NT2/D1 (cell line): Measurements from ENCODE around the gene FBXL7.

Experiments used
- DNase-seq: peaks from one replicate; pipeline ENCODE4 v3.0.0-alpha.2; 2011; ENCODE audit warnings: low read depth, low spot score
- H3K27me3 ChIP-seq: 2 replicates; pipeline ENCODE4 v1.6.0; 2011; ENCODE audit warnings: mild to moderate bottlenecking; ENCODE audit not compliant: insufficient read length, insufficient read depth
- H3K36me3 ChIP-seq: 2 replicates; pipeline ENCODE4 v1.6.1; 2011; ENCODE audit warnings: mild to moderate bottlenecking, low read length, mixed read lengths; ENCODE audit not compliant: insufficient read depth, insufficient read length
- H3K4me1 ChIP-seq: 2 replicates; pipeline ENCODE4 v1.5.1; 2011; ENCODE audit not compliant: insufficient read depth, insufficient read length
- H3K4me3 ChIP-seq: 2 replicates; pipeline ENCODE4 v1.5.1; 2011; ENCODE audit warnings: low read depth; ENCODE audit not compliant: insufficient read length
- H3K9ac ChIP-seq: 2 replicates; pipeline ENCODE4 v1.6.0; 2011; ENCODE audit warnings: low read depth; ENCODE audit not compliant: insufficient read length
- H3K9me3 ChIP-seq: 2 replicates; pipeline ENCODE4 v1.5.1; 2011; ENCODE audit warnings: mild to moderate bottlenecking, low read length; ENCODE audit not compliant: insufficient read depth
- SUZ12 ChIP-seq: IDR thresholded peaks from 2 replicates; pipeline ENCODE4 v1.6.1; 2011; ENCODE audit not compliant: insufficient read length, insufficient read depth; ENCODE audit errors: extremely low read depth
- YY1 ChIP-seq: IDR thresholded peaks from 2 replicates; pipeline ENCODE4 v1.6.1; 2011; ENCODE audit not compliant: insufficient read length, insufficient read depth
- ZNF274 ChIP-seq: IDR thresholded peaks from 2 replicates; pipeline ENCODE4 v1.6.1; 2011; ENCODE audit warnings: mild to moderate bottlenecking, low read depth, low read length

FBXL7 gene

DNA sequence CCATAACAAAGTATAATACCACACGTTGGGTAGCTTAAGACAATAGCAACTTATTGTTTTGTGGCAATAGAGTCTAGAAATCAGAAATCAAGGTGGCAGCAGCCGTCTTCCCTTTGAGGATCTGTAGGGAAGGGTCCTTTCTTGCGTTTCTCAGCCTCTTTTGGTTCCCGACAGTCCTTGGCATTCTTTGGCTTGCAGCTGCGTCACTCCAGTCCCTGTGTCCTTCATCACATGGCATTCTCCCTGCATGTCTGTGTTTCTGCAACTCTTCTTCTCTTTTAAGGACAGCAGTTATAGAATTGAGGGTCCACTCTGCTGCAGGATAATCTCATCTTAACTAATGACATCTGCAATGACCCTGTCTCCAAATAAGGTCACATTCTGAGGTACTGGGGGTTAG is 140.1 kb downstream of the FBXL7 start:
- Histone ChIP-seq H3K4me3 (no peak overlapping the region), H3K4me1 (no peaks in the 10 kb centered on the region), H3K27me3 (no peaks in the 10 kb centered on the region), H3K36me3 (no peaks in the 10 kb centered on the region), H3K9ac (no peak overlapping the region), H3K9me3 (no peaks in the 10 kb centered on the region)
- no peak for DNase-seq
- TF ChIP-seq SUZ12, result no peak

DNA sequence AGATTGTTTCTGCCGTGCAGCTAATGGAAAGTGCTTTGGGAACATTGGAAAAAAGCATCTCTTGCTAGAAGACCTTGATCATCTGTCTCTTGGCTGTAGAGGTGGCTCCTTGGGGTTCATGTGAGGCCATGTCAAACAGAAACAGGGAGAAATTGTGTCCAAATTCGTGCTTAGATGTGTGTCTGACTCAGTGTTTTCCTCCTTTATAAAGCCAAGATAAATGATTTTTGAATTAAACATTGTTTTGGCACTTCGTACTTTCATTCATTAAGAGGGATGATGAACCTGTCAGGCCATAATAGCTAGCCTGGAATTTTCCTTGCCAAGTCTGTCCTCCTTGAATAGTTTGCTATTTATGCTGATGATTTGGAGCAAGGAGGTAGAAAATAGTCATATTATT is 143.8 kb downstream of the FBXL7 start:
- no peaks in the 10 kb centered on the region for H3K27me3 ChIP-seq
- H3K9ac ChIP-seq, result no peak overlapping the region
- no peaks in the 10 kb centered on the region for H3K9me3 ChIP-seq
- H3K4me3 ChIP-seq, result no peak overlapping the region
- no peak for DNase-seq
- no peaks in the 10 kb centered on the region for H3K4me1 ChIP-seq
- TF ChIP-seq ZNF274, result no peak
- TF ChIP-seq YY1, result no peak
- no peak for TF ChIP-seq SUZ12
- no peaks in the 10 kb centered on the region for H3K36me3 ChIP-seq

DNA sequence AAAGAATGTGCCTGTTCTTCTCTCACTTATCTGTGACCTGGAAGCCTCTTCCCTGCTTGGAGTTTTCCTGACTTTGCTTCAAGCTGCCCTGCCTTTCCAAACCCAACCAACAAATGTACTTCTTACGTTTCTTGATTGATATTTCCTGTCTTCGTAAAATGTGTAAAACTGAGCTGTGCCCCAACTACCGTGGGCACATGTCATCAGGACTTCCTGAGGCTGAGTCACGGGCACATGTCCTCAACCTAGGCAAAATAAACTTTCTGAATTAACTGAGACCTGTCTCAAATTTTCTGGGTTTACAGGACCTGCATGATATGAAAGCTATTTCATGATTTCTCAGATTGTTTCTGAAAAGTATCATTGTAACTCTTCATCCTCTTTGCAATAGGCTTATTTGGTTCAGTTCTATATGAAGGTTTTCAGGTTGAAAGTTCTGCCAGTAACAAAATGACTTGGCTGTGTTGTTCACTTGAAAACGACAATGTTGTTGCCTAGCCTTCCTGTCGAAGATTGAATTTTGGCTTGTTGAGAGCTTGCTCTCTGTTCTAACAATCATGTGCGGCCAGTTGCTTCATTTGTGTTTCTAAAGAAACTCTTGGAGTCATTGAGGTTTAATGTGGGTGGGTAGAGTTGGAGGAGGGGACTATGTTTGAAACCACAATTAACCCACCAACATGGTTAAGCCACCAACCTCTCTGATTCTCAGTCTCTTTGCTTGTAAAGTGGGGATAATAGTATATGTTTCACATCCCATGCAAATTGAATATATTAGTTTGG is 145.6 kb downstream of the FBXL7 start:
- Histone ChIP-seq H3K36me3 (no peaks in the 10 kb centered on the region), H3K27me3 (no peaks in the 10 kb centered on the region), H3K4me1 (no peaks in the 10 kb centered on the region), H3K4me3 (no peak overlapping the region), H3K9ac (no peak overlapping the region), H3K9me3 (no peaks in the 10 kb centered on the region)
- TF ChIP-seq ZNF274 (no peak), SUZ12 (no peak), YY1 (no peak)
- DNase-seq, result peak; percentile 38

- no peak for DNase-seq
Observed at GRCh38 chr5:15646371-15646770, 146.4 kb downstream of the FBXL7 start.

DNA sequence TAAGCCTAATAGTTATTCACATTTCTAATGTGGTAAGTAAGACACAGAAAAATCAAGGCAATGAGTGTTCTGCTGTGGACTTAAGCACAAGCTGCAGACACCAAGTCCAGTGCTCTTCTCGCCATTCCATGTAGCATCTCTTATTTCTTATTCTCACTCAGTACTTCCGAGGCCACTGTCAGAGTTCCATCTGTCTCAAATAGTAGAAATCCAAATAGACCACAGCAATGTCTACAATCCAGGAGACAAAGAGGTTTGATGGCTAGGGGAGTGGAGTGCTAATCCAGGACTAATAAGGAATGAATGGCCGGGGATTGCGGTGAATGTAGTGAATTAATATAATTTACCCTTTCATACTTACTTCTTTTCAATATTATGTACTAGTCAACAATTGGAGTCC is 147.3 kb downstream of the FBXL7 start:
- H3K9ac ChIP-seq, result no peak overlapping the region
- H3K4me3 ChIP-seq, result no peak overlapping the region
- TF ChIP-seq YY1 (no peak), SUZ12 (no peak), ZNF274 (no peak)
- no peaks in the 10 kb centered on the region for H3K27me3 ChIP-seq
- H3K9me3 ChIP-seq, result no peaks in the 10 kb centered on the region
- H3K36me3 ChIP-seq, result no peaks in the 10 kb centered on the region
- no peaks in the 10 kb centered on the region for H3K4me1 ChIP-seq
- DNase-seq, result no peak

More at GRCh38 chr5:15646371-15646770, 146.4 kb downstream of the FBXL7 start:
- TF ChIP-seq SUZ12, result no peak
- no peak for TF ChIP-seq YY1
- TF ChIP-seq ZNF274, result no peak
- Histone ChIP-seq H3K9me3 (no peaks in the 10 kb centered on the region), H3K9ac (no peak overlapping the region), H3K4me3 (no peak overlapping the region), H3K27me3 (no peaks in the 10 kb centered on the region), H3K4me1 (no peaks in the 10 kb centered on the region), H3K36me3 (no peaks in the 10 kb centered on the region)

DNA sequence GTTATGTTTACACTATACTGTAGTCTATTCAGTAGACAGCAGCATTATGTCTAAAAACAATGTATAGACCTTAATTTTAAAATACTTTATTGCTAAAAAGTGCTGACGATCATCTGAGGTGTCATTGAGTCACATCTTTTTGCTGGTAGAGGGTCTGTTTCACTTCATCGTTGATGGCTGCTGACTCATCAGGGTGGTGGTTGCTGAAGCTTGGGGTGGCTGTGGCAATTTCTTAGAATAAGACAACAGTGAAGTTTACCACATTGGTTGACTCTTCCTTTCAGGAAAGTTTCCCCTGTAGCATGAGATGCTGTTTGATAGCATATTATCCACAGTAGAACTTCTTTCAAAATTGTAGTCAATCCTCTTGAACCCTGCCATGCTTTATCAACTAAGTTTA is 150.3 kb downstream of the FBXL7 start:
- Histone ChIP-seq H3K9ac (no peak overlapping the region), H3K4me3 (no peak overlapping the region), H3K4me1 (no peaks in the 10 kb centered on the region), H3K27me3 (no peaks in the 10 kb centered on the region), H3K9me3 (no peaks in the 10 kb centered on the region), H3K36me3 (no peaks in the 10 kb centered on the region)
- TF ChIP-seq YY1 (no peak), ZNF274 (no peak), SUZ12 (no peak)
- no peak for DNase-seq

- H3K4me3 ChIP-seq, result no peak overlapping the region
- no peak for DNase-seq
- no peaks in the 10 kb centered on the region for H3K4me1 ChIP-seq
- no peak for TF ChIP-seq YY1
- TF ChIP-seq ZNF274, result no peak
- TF ChIP-seq SUZ12, result no peak
- H3K9ac ChIP-seq, result no peak overlapping the region
- no peaks in the 10 kb centered on the region for H3K9me3 ChIP-seq
- H3K36me3 ChIP-seq, result no peaks in the 10 kb centered on the region
- no peaks in the 10 kb centered on the region for H3K27me3 ChIP-seq
Observed at GRCh38 chr5:15654779-15655178, 154.8 kb downstream of the FBXL7 start.

DNA sequence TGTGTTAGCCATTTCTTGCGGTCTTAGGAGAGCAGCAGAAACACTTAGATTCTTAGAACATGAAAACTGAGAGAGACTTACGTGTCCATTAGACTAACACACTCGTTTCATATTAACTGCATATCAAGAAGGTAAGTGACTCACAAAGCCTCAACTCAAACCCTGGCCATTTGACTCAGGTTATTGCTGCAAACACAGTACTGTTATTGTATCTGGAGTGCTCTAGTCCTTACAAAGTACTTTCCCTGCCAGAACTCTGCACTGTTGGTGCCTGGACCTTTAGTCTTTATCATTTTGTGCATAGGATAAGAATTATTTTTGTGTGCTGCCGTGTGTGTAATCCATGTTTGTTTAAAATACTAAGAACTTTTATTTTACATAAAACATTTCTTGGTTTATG is 155.7 kb downstream of the FBXL7 start:
- no peaks in the 10 kb centered on the region for H3K27me3 ChIP-seq
- no peak for DNase-seq

More for the DNA sequence above, 155.7 kb downstream of the FBXL7 start:
- no peaks in the 10 kb centered on the region for H3K36me3 ChIP-seq
- H3K9me3 ChIP-seq, result no peaks in the 10 kb centered on the region
- TF ChIP-seq YY1, result no peak
- TF ChIP-seq ZNF274, result no peak
- TF ChIP-seq SUZ12, result no peak
- H3K4me1 ChIP-seq, result no peaks in the 10 kb centered on the region
- no peak overlapping the region for H3K9ac ChIP-seq
- no peak overlapping the region for H3K4me3 ChIP-seq
